Heart right ventricle (tissue), 16 donors: Measurements from ENCODE around the gene AIP. TPM values are rescaled to one million over a fixed set of nuclear protein-coding genes. Genes with fewer than 3 reads are reported as not detected.

ENCODE experiments used
- ATAC-seq, 8 donors: fragments of 200-7000 bp; cut with Tn5 transposase; one replicate each; pipeline ENCODE4 v1.9.1; 2020; ENCODE audit warnings: mild to moderate bottlenecking in 8 of 8, moderate library complexity in 8 of 8, moderate number of reproducible peaks in 1 of 8
- DNase-seq, 2 donors: peaks; one replicate each; pipeline ENCODE4 v3.0.0-alpha.2; 2020
- H3K27ac ChIP-seq, 10 donors: fragments of 200-600 bp; sonication (generic) in 2 of 10; one replicate each; pipeline versions ENCODE4 v1.5.0 to v1.8.0; 2020 to 2022; ENCODE audit warnings: mild to moderate bottlenecking in 3 of 10
- H3K27me3 ChIP-seq, 7 donors: fragments of 200-600 bp; one replicate each; pipeline ENCODE4 v1.8.0; 2021 to 2022; ENCODE audit warnings: mild to moderate bottlenecking in 2 of 7
- H3K36me3 ChIP-seq, 9 donors: fragments of 200-600 bp; sonication (generic) in 1 of 9; one replicate each; pipeline versions ENCODE4 v1.5.0 to v1.8.0; 2020 to 2022; ENCODE audit warnings: mild to moderate bottlenecking in 2 of 9
- H3K4me1 ChIP-seq, 9 donors: fragments of 200-600 bp; sonication (generic) in 1 of 9; one replicate each; pipeline versions ENCODE4 v1.5.0 to v1.8.0; 2020 to 2022; ENCODE audit warnings: mild to moderate bottlenecking in 4 of 9
- H3K4me3 ChIP-seq, 10 donors: fragments of 200-600 bp; sonication (generic) in 2 of 10; one replicate each; pipeline versions ENCODE4 v1.5.0 to v1.8.0; 2020 to 2022; ENCODE audit warnings: mild to moderate bottlenecking in 7 of 10, moderate library complexity in 2 of 10
- H3K9me3 ChIP-seq, 11 donors: fragments of 200-600 bp in 10 of 11; sonication (generic) in 2 of 11; one replicate each; pipeline versions ENCODE4 v1.5.0 to v1.8.0; 2013 to 2022; ENCODE audit warnings: mild to moderate bottlenecking in 2 of 11, control low read depth in 1 of 11, moderate library complexity in 1 of 11
- WGBS, 2 donors: extraction: QIAGEN DNeasy Blood & Tissue Kit; methylation state at CpG; one replicate each; pipeline ENCODE4 v1.1.7; 2013; ENCODE audit warnings: inconsistent platforms in 1 of 2; 5-methylcytosine and 5-hydroxymethylcytosine counted together
- intact Hi-C, 10 donors: fragments of 100-400 bp; cut with DNase I; formaldehyde crosslinking; loops; one replicate each; pipeline versions ENCODE4 v1.11.1 to v1.14.2; 2022
- polyA plus RNA-seq, 2 donors: library from polyadenylated mRNA; stranded (reverse); fragments of 200-250 nt; gene quantifications; one replicate each; pipeline ENCODE4 v1.2.3, GENCODE V29; 2013
- total RNA-seq, 10 donors: library from RNA; stranded (reverse); fragmentation: NEBNext Ultra II Directional in 3 of 10; extraction: Animal tissue kit (Norgen Biotek cat#: 25700) in 3 of 10; gene quantifications; one replicate each; pipeline versions ENCODE4 v1.2.1 to v1.2.4, GENCODE V29; 2021 to 2023
- TF ChIP-seq, protein P1 (sequence below), 9 donors: fragments of 200-600 bp; sonication (generic) in 2 of 9; IDR thresholded peaks; one replicate each; pipeline versions ENCODE4 v1.5.0 to v1.8.0; 2021 to 2022; ENCODE audit warnings: antibody characterized with exemption in 9 of 9, mild to moderate bottlenecking in 5 of 9, moderate library complexity in 1 of 9
- donor health status: Arrhythmogenic right ventricular cardiomyopathy.
- donor health status: ischemic (EF 13 %, LVEDD 7.1; RV severe dilation, severe dysfunction).
- donor health status: healthy with polysubstance abuse.
- donor health status: DM: no; HTN: yes; CAD: no.
- donor health status: DM: no; HTN: no; CAD: no.
- donor health status: ischemic (EF 25% LVEDD 6.9; RV normal size, moderate dysfunction).
- donor health status: ischemic (EF 25% LVEDD 5.7; RV mildly dilated, moderate dysfunction).
- donor health status: healthy.
- donor health status: DM: yes; HTN: yes; CAD: no.
- donor health status: Ischemic cardiomyopathy.
- donor health status: ischemic (EF 35%, LVEDD 5.7; RV mildly dilated, moderate dysfunction).
- donor health status: nonischemic (EF 11% LVEDD 7.7; RV severe dilation, severe dysfunction).
- donor health status: DM: yes; HTN: yes; CAD: no.
- donor health status: PGD.
- donor health status: ischemic (EF 29% LVEDD 5.4; RV normal size, mild dysfunction).
- donor health status: nonischemic (EF 23%, LVEDD 6.1; RV moderate dilation, normal function).

The AIP gene
- total and polyA plus RNA-seq, 12 donors = 37.5 to 104 (median 52.3) TPM

DNA sequence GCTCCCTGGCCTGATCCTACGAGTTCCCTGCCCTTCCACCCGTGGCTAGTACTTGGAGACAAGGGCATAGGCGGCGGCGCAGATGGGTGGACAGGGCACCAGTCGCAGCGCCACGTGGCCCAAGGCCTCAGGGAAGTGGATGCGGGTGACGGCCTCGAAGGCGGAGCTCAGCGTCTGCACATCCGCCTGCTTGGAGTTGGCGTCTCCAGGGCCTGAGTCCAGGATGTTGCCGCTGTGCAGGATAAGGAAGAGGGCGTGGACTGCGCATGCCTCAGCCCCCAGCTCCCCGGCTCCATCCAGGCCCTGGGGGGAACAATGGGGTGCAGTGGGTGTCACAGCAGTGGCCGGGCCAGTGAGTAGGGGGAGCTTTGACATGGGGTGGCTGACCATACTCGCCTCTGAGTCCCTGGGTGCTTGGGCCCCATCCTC is 15.7 kb downstream of the AIP start:
- 70 to 74% methylated on average over 21 of the region's 21 CpGs for WGBS, 2 donors
- Histone ChIP-seq H3K27me3 (no peaks in the 10 kb centered on the region), H3K4me3 (no peak overlapping the region), H3K4me1 (peaks cover under 1 to 18% (median 11%) of the 10 kb centered on the region in 9 donors), H3K36me3 (peaks cover 0 to 92% (median 31%) of the 10 kb centered on the region in 9 donors), H3K27ac (peak overlapping the region in 9 of 10 donors; percentile 26 to 77 (median 71)), H3K9me3 (no peaks in the 10 kb centered on the region)
- peak; percentile 50 to 73 for DNase-seq
- ATAC-seq = peak; percentile 32 to 84 (median 74)
- TF ChIP-seq, protein P1, sequence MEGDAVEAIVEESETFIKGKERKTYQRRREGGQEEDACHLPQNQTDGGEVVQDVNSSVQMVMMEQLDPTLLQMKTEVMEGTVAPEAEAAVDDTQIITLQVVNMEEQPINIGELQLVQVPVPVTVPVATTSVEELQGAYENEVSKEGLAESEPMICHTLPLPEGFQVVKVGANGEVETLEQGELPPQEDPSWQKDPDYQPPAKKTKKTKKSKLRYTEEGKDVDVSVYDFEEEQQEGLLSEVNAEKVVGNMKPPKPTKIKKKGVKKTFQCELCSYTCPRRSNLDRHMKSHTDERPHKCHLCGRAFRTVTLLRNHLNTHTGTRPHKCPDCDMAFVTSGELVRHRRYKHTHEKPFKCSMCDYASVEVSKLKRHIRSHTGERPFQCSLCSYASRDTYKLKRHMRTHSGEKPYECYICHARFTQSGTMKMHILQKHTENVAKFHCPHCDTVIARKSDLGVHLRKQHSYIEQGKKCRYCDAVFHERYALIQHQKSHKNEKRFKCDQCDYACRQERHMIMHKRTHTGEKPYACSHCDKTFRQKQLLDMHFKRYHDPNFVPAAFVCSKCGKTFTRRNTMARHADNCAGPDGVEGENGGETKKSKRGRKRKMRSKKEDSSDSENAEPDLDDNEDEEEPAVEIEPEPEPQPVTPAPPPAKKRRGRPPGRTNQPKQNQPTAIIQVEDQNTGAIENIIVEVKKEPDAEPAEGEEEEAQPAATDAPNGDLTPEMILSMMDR (IDR thresholded peaks at IDR 0.05) = no peak
- intact Hi-C loops = no loop called here

GRCh38 chr11:67499808-67500483 is 17.1 kb downstream of the AIP start:
- peaks cover 0 to 78% (median 23%) of the 10 kb centered on the region in 9 donors for H3K36me3 ChIP-seq
- no peaks in the 10 kb centered on the region for H3K9me3 ChIP-seq
- no peak overlapping the region for H3K4me3 ChIP-seq
- H3K27me3 ChIP-seq = no peaks in the 10 kb centered on the region
- intact Hi-C loops = loop anchor here in 2 of 10 donors (10.0 kb wide), 2 partner anchors 85 to 105 kb away; partner anchors contain the start of genes GSTP1 (in 1 of the 2) and RAD9A (in 1 of the 2)
- no peak overlapping the region for H3K27ac ChIP-seq
- ATAC-seq (no peak), DNase-seq (no peak)
- WGBS, 2 donors = 94 to 97% methylated on average over 26 of the region's 26 CpGs
- H3K4me1 ChIP-seq = peaks cover 6 to 27% (median 15%) of the 10 kb centered on the region in 9 donors
- TF ChIP-seq, protein P1 (IDR thresholded peaks at IDR 0.05) = no peak

GRCh38 chr11:67500484-67500821 is 17.6 kb downstream of the AIP start:
- intact Hi-C loops = loop anchor here in 2 of 10 donors (10.0 kb wide), 2 partner anchors 84 to 106 kb away; partner anchors contain the start of genes GSTP1 (in 1 of the 2) and RAD9A (in 1 of the 2)
- no peak overlapping the region for H3K27ac ChIP-seq
- H3K27me3 ChIP-seq = no peaks in the 10 kb centered on the region
- no peak for DNase-seq
- no peaks in the 10 kb centered on the region for H3K9me3 ChIP-seq
- H3K4me1 ChIP-seq = peaks cover 6 to 29% (median 18%) of the 10 kb centered on the region in 9 donors
- no peak overlapping the region for H3K4me3 ChIP-seq
- no peak for ATAC-seq
- TF ChIP-seq, protein P1 (IDR thresholded peaks at IDR 0.05) = no peak
- peaks cover 0 to 73% (median 18%) of the 10 kb centered on the region in 9 donors for H3K36me3 ChIP-seq
- 91 to 93% methylated on average over 1 of the region's 1 CpG for WGBS, 2 donors

GRCh38 chr11:67500831-67501715 is 18.2 kb downstream of the AIP start:
- intact Hi-C loops = loop anchor here in 2 of 10 donors (10.0 kb wide), 2 partner anchors 84 to 106 kb away; partner anchors contain the start of genes GSTP1 (in 1 of the 2) and RAD9A (in 1 of the 2)
- 93 to 96% methylated on average over 9 of the region's 9 CpGs for WGBS, 2 donors
- DNase-seq (no peak), ATAC-seq (no peak)
- Histone ChIP-seq H3K4me1 (peaks cover 9 to 35% (median 24%) of the 10 kb centered on the region in 9 donors), H3K27me3 (no peaks in the 10 kb centered on the region), H3K36me3 (peaks cover 0 to 67% (median 12%) of the 10 kb centered on the region in 9 donors), H3K27ac (no peak overlapping the region), H3K9me3 (no peaks in the 10 kb centered on the region), H3K4me3 (no peak overlapping the region)
- TF ChIP-seq, protein P1 (IDR thresholded peaks at IDR 0.05) = no peak
